OCI-LY1 (cell line): ENCODE data around the gene RPS15A.
"Not testable (repeated sequence)": the region's sequence is repeated elsewhere in the genome, so short reads cannot be mapped to it uniquely, and the experiment has no call there.

ENCODE experiments used
- H2AFZ ChIP-seq: fragments of 200-600 bp; sonication (generic), shearing (Covaris generic); 2 replicates; pipeline ENCODE4 v1.6.0; 2014; ENCODE audit warnings: antibody characterized with exemption, mild to moderate bottlenecking, low read length
- H3F3A ChIP-seq: fragments of 200-600 bp; sonication (generic), shearing (Covaris generic); 2 replicates; pipeline ENCODE4 v1.6.0; 2014; ENCODE audit warnings: mild to moderate bottlenecking, antibody characterized with exemption, low read length, moderate library complexity; ENCODE audit not compliant: insufficient read depth
- H3K27ac ChIP-seq: fragments of 200-600 bp; sonication (generic); 2 replicates; pipeline ENCODE4 v1.5.1; 2014; ENCODE audit warnings: low read length, mixed run types, mild to moderate bottlenecking, low read depth; ENCODE audit not compliant: poor library complexity, severe bottlenecking
- H3K27me3 ChIP-seq: fragments of 200-600 bp; sonication (generic); 2 replicates; pipeline ENCODE4 v1.6.0; 2014; ENCODE audit warnings: antibody characterized with exemption, mild to moderate bottlenecking, low read length, moderate library complexity; ENCODE audit not compliant: insufficient read depth
- H3K36me3 ChIP-seq: fragments of 200-600 bp; sonication (generic); 2 replicates; pipeline ENCODE4 v1.6.1; 2014; ENCODE audit warnings: mild to moderate bottlenecking, antibody characterized with exemption, low read length, moderate library complexity, mixed read lengths; ENCODE audit not compliant: insufficient read depth
- H3K4me1 ChIP-seq: fragments of 200-600 bp; sonication (generic); 2 replicates; pipeline ENCODE4 v1.5.1; 2014; ENCODE audit warnings: mild to moderate bottlenecking, low read length, moderate library complexity; ENCODE audit not compliant: insufficient read depth, severe bottlenecking
- H3K4me2 ChIP-seq: fragments of 200-600 bp; sonication (generic), shearing (Covaris generic); 2 replicates; pipeline ENCODE4 v1.6.1; 2014; ENCODE audit warnings: low read length
- H3K4me3 ChIP-seq: fragments of 200-600 bp; sonication (generic); 2 replicates; pipeline ENCODE4 v1.5.1; 2014; ENCODE audit warnings: low read length, low read depth, mild to moderate bottlenecking, mixed read lengths; ENCODE audit not compliant: poor library complexity, severe bottlenecking
- H3K79me2 ChIP-seq: fragments of 200-600 bp; shearing (Covaris generic); 2 replicates; pipeline ENCODE4 v1.6.1; 2016; ENCODE audit warnings: mixed run types, low read length, mixed read lengths; ENCODE audit not compliant: insufficient read depth
- H3K9ac ChIP-seq: fragments of 200-600 bp; sonication (generic), shearing (Covaris generic); 2 replicates; pipeline ENCODE4 v1.6.1; 2014; ENCODE audit warnings: mild to moderate bottlenecking, low read length, mixed read lengths
- H3K9me2 ChIP-seq: fragments of 200-600 bp; sonication (generic), shearing (Covaris generic); 2 replicates; pipeline ENCODE4 v1.6.1; 2014; ENCODE audit warnings: low read depth, mild to moderate bottlenecking, low read length, mixed read lengths
- H3K9me3 ChIP-seq: fragments of 200-600 bp; shearing (Covaris generic); 2 replicates; pipeline ENCODE4 v1.6.1; 2014; ENCODE audit warnings: low read length, mixed read lengths
- H4K20me1 ChIP-seq: fragments of 200-600 bp; sonication (generic), shearing (Covaris generic); 2 replicates; pipeline ENCODE4 v1.6.0; 2016; ENCODE audit warnings: mild to moderate bottlenecking, low read length; ENCODE audit not compliant: insufficient read depth
- CTCF ChIP-seq: fragments of 200-600 bp; sonication (generic), shearing (Covaris generic); IDR thresholded peaks from 2 replicates; pipeline ENCODE4 v1.5.1; 2017; ENCODE audit warnings: mild to moderate bottlenecking, antibody characterized with exemption, low read length, moderate library complexity, mixed read lengths

The RPS15A gene

GRCh38 chr16:18770336-18770962, 19.7 kb downstream of the RPS15A start:
- not testable (repeated sequence) for H3K9me3 ChIP-seq, H2AFZ ChIP-seq, H4K20me1 ChIP-seq, H3K4me3 ChIP-seq, H3K27ac ChIP-seq, H3K79me2 ChIP-seq, H3K9me2 ChIP-seq, H3K36me3 ChIP-seq, H3K27me3 ChIP-seq, H3F3A ChIP-seq, H3K9ac ChIP-seq, H3K4me1 ChIP-seq, H3K4me2 ChIP-seq

GRCh38 chr16:18767217-18767616, 22.9 kb downstream of the RPS15A start:
- not testable (repeated sequence) for H3K4me1 ChIP-seq, H3K27me3 ChIP-seq, H2AFZ ChIP-seq, H3K36me3 ChIP-seq, H3K9ac ChIP-seq, H4K20me1 ChIP-seq, H3K4me3 ChIP-seq, H3K9me3 ChIP-seq, H3K27ac ChIP-seq, H3K4me2 ChIP-seq, H3K9me2 ChIP-seq, H3K79me2 ChIP-seq, H3F3A ChIP-seq

GRCh38 chr16:18762713-18763112, 27.4 kb downstream of the RPS15A start:
- H3K79me2 ChIP-seq: not testable (repeated sequence)

GRCh38 chr16:18759598-18760520, 30.3 kb downstream of the RPS15A start:
- H3K4me2 ChIP-seq, H3F3A ChIP-seq, H3K27me3 ChIP-seq, H3K27ac ChIP-seq, H3K4me1 ChIP-seq, H3K36me3 ChIP-seq, H3K9me3 ChIP-seq, H2AFZ ChIP-seq, H3K4me3 ChIP-seq, H3K9ac ChIP-seq, H3K79me2 ChIP-seq, H3K9me2 ChIP-seq, H4K20me1 ChIP-seq: not testable (repeated sequence)
- TF ChIP-seq CTCF: peak; percentile 38; the same call in 1 of the 2 replicates

More at GRCh38 chr16:18762713-18763112, 27.4 kb downstream of the RPS15A start:
- H3F3A ChIP-seq, H3K9me3 ChIP-seq, H3K4me3 ChIP-seq, H3K9me2 ChIP-seq, H3K4me2 ChIP-seq, H3K36me3 ChIP-seq, H4K20me1 ChIP-seq, H2AFZ ChIP-seq, H3K9ac ChIP-seq, H3K27me3 ChIP-seq, H3K27ac ChIP-seq, H3K4me1 ChIP-seq: not testable (repeated sequence)

- H4K20me1 ChIP-seq, H3K4me3 ChIP-seq, H3K4me1 ChIP-seq, H3K9ac ChIP-seq, H2AFZ ChIP-seq, H3K9me3 ChIP-seq, H3K36me3 ChIP-seq, H3F3A ChIP-seq, H3K4me2 ChIP-seq, H3K9me2 ChIP-seq, H3K79me2 ChIP-seq, H3K27ac ChIP-seq, H3K27me3 ChIP-seq: not testable (repeated sequence)
These were observed 32.0 kb downstream of the RPS15A start for GRCh38 chr16:18757960-18758660.

- not testable (repeated sequence) for H4K20me1 ChIP-seq, H3K4me1 ChIP-seq, H3K27me3 ChIP-seq, H3K36me3 ChIP-seq, H3K9ac ChIP-seq, H3K9me3 ChIP-seq, H2AFZ ChIP-seq, H3F3A ChIP-seq, H3K79me2 ChIP-seq, H3K27ac ChIP-seq, H3K9me2 ChIP-seq, H3K4me3 ChIP-seq, H3K4me2 ChIP-seq
These were observed 33.5 kb downstream of the RPS15A start for GRCh38 chr16:18756639-18757038.
